ENCODE results near the gene SYDE1.
A peak's percentile ranks its signal among the peaks of the same experiment; 100 is the strongest.

- TF ChIP-seq CTCF (IDR thresholded peaks at IDR 0.05; ENCODE audit: insufficient read depth, low read length): peak; percentile 20
- no peak for TF ChIP-seq POLR2AphosphoS5 (IDR thresholded peaks at IDR 0.05; ENCODE audit: low read depth)
- TF ChIP-seq REST (IDR thresholded peaks at IDR 0.05; ENCODE audit: insufficient replicate concordance, low read depth): no peak
- no peak for TF ChIP-seq GABPA (IDR thresholded peaks at IDR 0.05; ENCODE audit: low read depth)
Observed at GRCh38 chr19:15091918-15092753, 15.1 kb upstream of the SYDE1 start.

Measured in HL-60 (cell line).